Astrocyte (in vitro differentiated cells and primary cell): ENCODE measurements around the gene APOBEC3B. TPM values are rescaled to one million over a fixed set of nuclear protein-coding genes. Genes with fewer than 3 reads are reported as not detected.
"Not testable (repeated sequence)": the region's sequence is repeated elsewhere in the genome, so short reads cannot be mapped to it uniquely, and the experiment has no call there.

Experiments used
- DNase-seq: peaks from one replicate; pipeline ENCODE4 v3.0.0-alpha.2; 2010; ENCODE audit warnings: low read depth
- FAIRE-seq: peaks from 2 replicates; lab custom pipeline; 2011; peaks lifted over from hg19 to GRCh38; lab: Jason Lieb, UNC
- H2AFZ ChIP-seq: 2 replicates; pipeline ENCODE4 v1.6.0; 2012; ENCODE audit warnings: low read depth, low read length, inconsistent platforms
- H3K27ac ChIP-seq: 2 replicates; pipeline ENCODE4 v1.5.1; 2011; ENCODE audit warnings: low read depth, low read length, inconsistent platforms
- H3K27me3 ChIP-seq: 2 replicates; pipeline ENCODE4 v1.6.0; 2011; ENCODE audit warnings: low read length, inconsistent platforms; ENCODE audit not compliant: insufficient read depth
- H3K36me3 ChIP-seq: 2 replicates; pipeline ENCODE4 v1.5.1; 2011; ENCODE audit warnings: low read length, inconsistent platforms; ENCODE audit not compliant: insufficient read depth
- H3K4me1 ChIP-seq: 2 replicates; pipeline ENCODE4 v1.5.1; 2011; ENCODE audit warnings: low read length, inconsistent platforms; ENCODE audit not compliant: insufficient read depth
- H3K4me2 ChIP-seq: 2 replicates; pipeline ENCODE4 v1.6.0; 2012; ENCODE audit warnings: low read length, inconsistent platforms
- H3K4me3 ChIP-seq: 2 replicates; pipeline ENCODE4 v1.5.1; 2011; ENCODE audit warnings: low read depth, mild to moderate bottlenecking, low read length, inconsistent platforms; ENCODE audit not compliant: insufficient read depth
- H3K79me2 ChIP-seq: 2 replicates; pipeline ENCODE4 v1.6.0; 2012; ENCODE audit warnings: mild to moderate bottlenecking, low read length, inconsistent platforms; ENCODE audit not compliant: insufficient read depth
- H3K9ac ChIP-seq: 2 replicates; pipeline ENCODE4 v1.6.0; 2012; ENCODE audit warnings: mild to moderate bottlenecking, low read length, inconsistent platforms
- H3K9me3 ChIP-seq: 2 replicates; pipeline ENCODE4 v1.5.1; 2012; ENCODE audit warnings: low read depth, mild to moderate bottlenecking, low read length, inconsistent platforms; ENCODE audit not compliant: insufficient read depth
- H4K20me1 ChIP-seq: 2 replicates; pipeline ENCODE4 v1.6.0; 2012; ENCODE audit warnings: low read length, inconsistent platforms; ENCODE audit not compliant: insufficient read depth
- H3K27ac Mint-ChIP-seq: one replicate; pipeline ENCODE4 v1.8.0; 2021; ENCODE audit warnings: mild to moderate bottlenecking, mixed read lengths; ENCODE audit not compliant: unreplicated experiment
- H3K27me3 Mint-ChIP-seq: one replicate; pipeline ENCODE4 v1.8.0; 2021; ENCODE audit warnings: low read depth, mixed read lengths; ENCODE audit not compliant: unreplicated experiment
- H3K36me3 Mint-ChIP-seq: one replicate; pipeline ENCODE4 v1.8.0; 2021; ENCODE audit warnings: low read depth, mixed read lengths; ENCODE audit not compliant: unreplicated experiment
- H3K4me1 Mint-ChIP-seq: one replicate; pipeline ENCODE4 v1.8.0; 2021; ENCODE audit warnings: low read depth, mixed read lengths; ENCODE audit not compliant: unreplicated experiment
- H3K4me3 Mint-ChIP-seq: one replicate; pipeline ENCODE4 v1.8.0; 2021; ENCODE audit warnings: mild to moderate bottlenecking, moderate library complexity, mixed read lengths; ENCODE audit not compliant: unreplicated experiment
- H3K9me3 Mint-ChIP-seq: one replicate; pipeline ENCODE4 v1.8.0; 2021; ENCODE audit warnings: mild to moderate bottlenecking, mixed read lengths; ENCODE audit not compliant: unreplicated experiment
- CTCF ChIP-seq: IDR thresholded peaks from 2 replicates; pipeline ENCODE4 v1.5.1; 2011; ENCODE audit warnings: low read depth, mild to moderate bottlenecking, inconsistent platforms, low read length, moderate library complexity; ENCODE audit not compliant: insufficient read depth
- EZH2 ChIP-seq: IDR thresholded peaks from 2 replicates; pipeline ENCODE4 v1.6.1; 2012; ENCODE audit warnings: mild to moderate bottlenecking, low read length, inconsistent platforms; ENCODE audit not compliant: insufficient read depth
- total RNA-seq: library from RNA; stranded (reverse); gene quantifications from 2 replicates; pipeline ENCODE4 v1.2.1, GENCODE V29; 2021

The APOBEC3B gene
- total RNA-seq, 1 donor from 2014 or later = 3.0 TPM

DNA sequence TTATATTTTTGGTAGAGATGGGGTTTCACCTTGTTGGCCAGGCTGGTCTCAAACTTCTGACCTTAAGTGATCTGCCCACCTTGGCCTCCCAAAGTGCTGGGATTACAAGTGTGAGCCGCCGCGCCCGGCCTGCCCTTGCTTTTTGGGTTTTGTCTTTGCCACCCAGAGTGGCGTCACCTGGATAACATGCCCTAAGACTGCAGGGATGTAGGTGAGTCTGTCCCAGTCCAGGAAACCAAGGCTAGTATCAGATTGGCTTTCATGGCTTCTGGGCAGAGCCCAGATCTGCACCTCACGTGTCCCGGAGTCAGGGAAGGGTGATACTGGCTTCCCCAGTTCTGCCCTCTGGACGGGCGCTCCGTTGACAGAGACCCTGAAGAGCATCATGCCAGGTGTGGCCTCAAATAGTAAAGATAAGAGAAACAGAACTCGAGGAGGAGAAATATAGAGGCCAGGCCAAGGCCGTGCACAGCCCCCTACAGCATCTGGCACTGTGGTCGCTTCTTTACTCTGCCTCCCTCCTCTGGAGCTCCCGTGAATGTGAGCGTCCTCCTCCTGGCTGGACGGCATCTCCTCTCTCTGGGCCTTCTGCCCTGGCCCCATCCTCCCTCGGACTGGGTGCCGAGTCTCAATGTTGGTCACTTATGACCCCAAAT is 7.8 kb upstream of the APOBEC3B start:
- H3K4me1 Mint-ChIP-seq = no peaks in the 10 kb centered on the region
- H4K20me1 ChIP-seq = no peaks in the 10 kb centered on the region
- no peaks in the 10 kb centered on the region for H3K36me3 ChIP-seq
- TF ChIP-seq EZH2 (no peak), CTCF (no peak)
- H3K9ac ChIP-seq = no peak overlapping the region
- no peak overlapping the region for H3K4me3 Mint-ChIP-seq
- no peak overlapping the region for H3K27ac Mint-ChIP-seq
- H3K4me3 ChIP-seq = no peak overlapping the region
- no peak for DNase-seq
- no peak overlapping the region for H2AFZ ChIP-seq
- FAIRE-seq = no peak
- H3K79me2 ChIP-seq = no peaks in the 10 kb centered on the region
- peaks cover 5% of the 10 kb centered on the region for H3K9me3 ChIP-seq
- H3K4me2 ChIP-seq = no peak overlapping the region
- H3K9me3 Mint-ChIP-seq = peaks cover 9% of the 10 kb centered on the region
- peaks cover 13% of the 10 kb centered on the region for H3K27me3 ChIP-seq
- H3K36me3 Mint-ChIP-seq = no peaks in the 10 kb centered on the region
- no peak overlapping the region for H3K27ac ChIP-seq
- peaks cover 18% of the 10 kb centered on the region for H3K27me3 Mint-ChIP-seq
- no peaks in the 10 kb centered on the region for H3K4me1 ChIP-seq

DNA sequence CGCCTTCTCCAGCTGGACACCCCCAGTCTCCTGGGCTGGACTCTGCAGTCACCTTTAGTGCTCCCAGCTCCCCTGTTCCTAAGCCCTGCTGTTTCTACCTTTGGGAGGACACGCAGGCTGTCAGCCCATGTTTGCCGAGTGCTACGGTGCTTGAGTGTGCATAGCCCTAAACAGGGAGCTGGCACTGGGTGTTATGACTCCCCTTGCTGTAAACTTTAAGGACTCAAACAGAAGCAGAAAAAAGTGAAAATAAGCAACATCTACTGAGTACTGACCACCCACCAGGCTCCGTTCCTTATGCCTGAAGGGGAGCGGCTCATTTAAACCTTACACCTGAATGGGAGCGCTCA is 7.3 kb upstream of the APOBEC3B start:
- FAIRE-seq (no peak), DNase-seq (no peak)
- peaks cover 9% of the 10 kb centered on the region for H3K27me3 ChIP-seq
- no peaks in the 10 kb centered on the region for H3K79me2 ChIP-seq
- H3K36me3 ChIP-seq = no peaks in the 10 kb centered on the region
- peaks cover 5% of the 10 kb centered on the region for H3K9me3 ChIP-seq
- no peak overlapping the region for H2AFZ ChIP-seq
- Mint-ChIP-seq H3K4me1 (no peaks in the 10 kb centered on the region), H3K27ac (no peak overlapping the region), H3K27me3 (peaks cover 16% of the 10 kb centered on the region), H3K4me3 (no peak overlapping the region), H3K9me3 (peaks cover 9% of the 10 kb centered on the region), H3K36me3 (no peaks in the 10 kb centered on the region)
- H3K4me3 ChIP-seq = no peak overlapping the region
- H3K4me2 ChIP-seq = no peak overlapping the region
- TF ChIP-seq CTCF (no peak), EZH2 (no peak)
- no peaks in the 10 kb centered on the region for H3K4me1 ChIP-seq
- H4K20me1 ChIP-seq = no peaks in the 10 kb centered on the region
- no peak overlapping the region for H3K27ac ChIP-seq
- no peak overlapping the region for H3K9ac ChIP-seq

GRCh38 chr22:38977289-38977688 is 4.9 kb upstream of the APOBEC3B start:
- not testable (repeated sequence) for H4K20me1 ChIP-seq, H3K4me3 Mint-ChIP-seq, H3K27ac Mint-ChIP-seq, FAIRE-seq, H3K79me2 ChIP-seq, H3K27me3 Mint-ChIP-seq, H2AFZ ChIP-seq, H3K4me1 ChIP-seq, H3K9ac ChIP-seq, H3K27ac ChIP-seq, H3K36me3 Mint-ChIP-seq, H3K9me3 ChIP-seq, DNase-seq, H3K4me1 Mint-ChIP-seq, H3K27me3 ChIP-seq, H3K4me3 ChIP-seq, H3K4me2 ChIP-seq, H3K9me3 Mint-ChIP-seq, H3K36me3 ChIP-seq

- H3K27ac Mint-ChIP-seq, FAIRE-seq: not testable (repeated sequence)
Measured at GRCh38 chr22:38980587-38980986, 1.6 kb upstream of the APOBEC3B start.

More at GRCh38 chr22:38980587-38980986, 1.6 kb upstream of the APOBEC3B start:
- H2AFZ ChIP-seq, H3K4me1 Mint-ChIP-seq, H3K9me3 Mint-ChIP-seq, H3K4me3 ChIP-seq, H3K4me2 ChIP-seq, H3K36me3 Mint-ChIP-seq, H4K20me1 ChIP-seq, H3K36me3 ChIP-seq, H3K27me3 Mint-ChIP-seq, H3K79me2 ChIP-seq, H3K9ac ChIP-seq, H3K27ac ChIP-seq, H3K4me3 Mint-ChIP-seq, DNase-seq, H3K27me3 ChIP-seq, H3K9me3 ChIP-seq: not testable (repeated sequence)
- peaks cover 22% of the 10 kb centered on the region for H3K4me1 ChIP-seq
